Activated CD4-positive, alpha-beta memory T cell treated with anti-CD3 and anti-CD28 coated beads for 36 hours (primary cell): ENCODE results near the gene ESRRG. TPM values are rescaled to one million over a fixed set of nuclear protein-coding genes. Genes with fewer than 3 reads are reported as not detected.

Experiments used
- CTCF ChIA-PET: fragments of 350-600 bp; sonication (Branson Sonifier 250); formaldehyde crosslinking; loops from one replicate; lab custom pipeline; 2021; ENCODE audit warnings: antibody characterized with exemption, inconsistent platforms; lab: Charles Lee
- POLR2A ChIA-PET: fragments of 350-600 bp; sonication (Branson Sonifier 250); formaldehyde crosslinking; loops from one replicate; lab custom pipeline; 2021; ENCODE audit warnings: antibody characterized with exemption; lab: Charles Lee
- DNase-seq: peaks from one replicate; pipeline ENCODE4 v3.0.0-alpha.2; 2020
- H3K27ac Mint-ChIP-seq: one replicate; pipeline ENCODE4 v1.8.0; 2021; ENCODE audit warnings: mixed read lengths
- H3K27me3 Mint-ChIP-seq: one replicate; pipeline ENCODE4 v1.8.0; 2021; ENCODE audit warnings: mixed read lengths
- H3K36me3 Mint-ChIP-seq: one replicate; pipeline ENCODE4 v1.8.0; 2021; ENCODE audit warnings: mixed read lengths
- H3K4me1 Mint-ChIP-seq: one replicate; pipeline ENCODE4 v1.8.0; 2021; ENCODE audit warnings: low read depth, mixed read lengths
- H3K4me3 Mint-ChIP-seq: one replicate; pipeline ENCODE4 v1.8.0; 2021; ENCODE audit warnings: mild to moderate bottlenecking, mixed read lengths
- H3K9me3 Mint-ChIP-seq: one replicate; pipeline ENCODE4 v1.8.0; 2021; ENCODE audit warnings: mixed read lengths
- intact Hi-C: fragments of 100-400 bp; cut with micrococcal nuclease; formaldehyde crosslinking; loops from one replicate; pipeline ENCODE4 v1.15.1; 2023
- total RNA-seq, 2 experiments: library from RNA; stranded (reverse); gene quantifications; one replicate each; pipeline ENCODE4 v1.2.3, GENCODE V29; 2021

Gene ESRRG
- total RNA-seq, 2 experiments from 2014 or later = not detected

- no peaks in the 10 kb centered on the region for H3K27me3 Mint-ChIP-seq
- intact Hi-C loops = no loop called here
- peaks cover 6% of the 10 kb centered on the region for H3K9me3 Mint-ChIP-seq
- POLR2A ChIA-PET = no interaction called here
- no peak overlapping the region for H3K27ac Mint-ChIP-seq
- no peaks in the 10 kb centered on the region for H3K4me1 Mint-ChIP-seq
- no peak for DNase-seq
- H3K36me3 Mint-ChIP-seq = no peaks in the 10 kb centered on the region
- CTCF ChIA-PET = no interaction called here
- H3K4me3 Mint-ChIP-seq = no peak overlapping the region
Observed at GRCh38 chr1:216653001-216653400, 70.2 kb downstream of the ESRRG start.

- Mint-ChIP-seq H3K4me1 (no peaks in the 10 kb centered on the region), H3K27me3 (no peaks in the 10 kb centered on the region), H3K36me3 (no peaks in the 10 kb centered on the region), H3K9me3 (peaks cover 6% of the 10 kb centered on the region), H3K4me3 (no peak overlapping the region), H3K27ac (no peak overlapping the region)
- ChIA-PET POLR2A (no interaction called here), CTCF (no interaction called here)
- intact Hi-C loops = no loop called here
- no peak for DNase-seq
Observed at GRCh38 chr1:216651826-216652418, 71.3 kb downstream of the ESRRG start.

GRCh38 chr1:216643176-216643575, 80.1 kb downstream of the ESRRG start:
- DNase-seq = no peak
- Mint-ChIP-seq H3K27me3 (no peaks in the 10 kb centered on the region), H3K4me1 (no peaks in the 10 kb centered on the region), H3K9me3 (peaks cover 14% of the 10 kb centered on the region), H3K4me3 (no peak overlapping the region), H3K36me3 (no peaks in the 10 kb centered on the region), H3K27ac (no peak overlapping the region)
- ChIA-PET POLR2A (no interaction called here), CTCF (no interaction called here)
- intact Hi-C loops = no loop called here

- CTCF ChIA-PET = no interaction called here
- no peaks in the 10 kb centered on the region for H3K4me1 Mint-ChIP-seq
- H3K27me3 Mint-ChIP-seq = no peaks in the 10 kb centered on the region
- no peaks in the 10 kb centered on the region for H3K36me3 Mint-ChIP-seq
- POLR2A ChIA-PET = no interaction called here
- H3K4me3 Mint-ChIP-seq = no peak overlapping the region
- H3K27ac Mint-ChIP-seq = no peak overlapping the region
- DNase-seq = no peak
- peaks cover 14% of the 10 kb centered on the region for H3K9me3 Mint-ChIP-seq
- intact Hi-C loops = no loop called here
Observed at GRCh38 chr1:216641669-216642460, 81.4 kb downstream of the ESRRG start.

GRCh38 chr1:216640100-216640499, 83.1 kb downstream of the ESRRG start:
- no peak overlapping the region for H3K27ac Mint-ChIP-seq
- no peak for DNase-seq
- H3K36me3 Mint-ChIP-seq = no peaks in the 10 kb centered on the region
- H3K9me3 Mint-ChIP-seq = peaks cover 10% of the 10 kb centered on the region
- no peaks in the 10 kb centered on the region for H3K4me1 Mint-ChIP-seq
- no peak overlapping the region for H3K4me3 Mint-ChIP-seq
- no peaks in the 10 kb centered on the region for H3K27me3 Mint-ChIP-seq
- intact Hi-C loops = no loop called here
- CTCF ChIA-PET = interaction anchor here (0.5 kb wide), 1 partner anchor 93 kb away, joined by 3 read pairs; no protein-coding TSS in a partner anchor
- POLR2A ChIA-PET = no interaction called here

GRCh38 chr1:216632980-216633379, 90.2 kb downstream of the ESRRG start:
- Mint-ChIP-seq H3K9me3 (peaks cover 2% of the 10 kb centered on the region), H3K4me3 (no peak overlapping the region), H3K36me3 (no peaks in the 10 kb centered on the region), H3K27me3 (no peaks in the 10 kb centered on the region), H3K27ac (no peak overlapping the region), H3K4me1 (no peaks in the 10 kb centered on the region)
- no peak for DNase-seq
- intact Hi-C loops = no loop called here
- CTCF ChIA-PET = no interaction called here
- POLR2A ChIA-PET = no interaction called here

GRCh38 chr1:216630532-216630931, 92.7 kb downstream of the ESRRG start:
- no peak for DNase-seq
- Mint-ChIP-seq H3K9me3 (peaks cover 2% of the 10 kb centered on the region), H3K36me3 (no peaks in the 10 kb centered on the region), H3K4me1 (no peaks in the 10 kb centered on the region), H3K4me3 (no peak overlapping the region), H3K27me3 (no peaks in the 10 kb centered on the region), H3K27ac (no peak overlapping the region)
- intact Hi-C loops = no loop called here
- ChIA-PET POLR2A (no interaction called here), CTCF (no interaction called here)

GRCh38 chr1:216627252-216627651, 96.0 kb downstream of the ESRRG start:
- Mint-ChIP-seq H3K27me3 (no peaks in the 10 kb centered on the region), H3K9me3 (peaks cover 2% of the 10 kb centered on the region), H3K4me3 (no peak overlapping the region), H3K36me3 (no peaks in the 10 kb centered on the region), H3K27ac (no peak overlapping the region), H3K4me1 (no peaks in the 10 kb centered on the region)
- DNase-seq = no peak
- intact Hi-C loops = no loop called here
- POLR2A ChIA-PET = no interaction called here
- CTCF ChIA-PET = interaction anchor here (0.6 kb wide), 1 partner anchor 59 kb away, joined by 4 read pairs; no protein-coding TSS in a partner anchor

GRCh38 chr1:216626394-216627067, 96.7 kb downstream of the ESRRG start:
- Mint-ChIP-seq H3K27ac (no peak overlapping the region), H3K36me3 (no peaks in the 10 kb centered on the region), H3K27me3 (no peaks in the 10 kb centered on the region), H3K9me3 (no peaks in the 10 kb centered on the region), H3K4me1 (no peaks in the 10 kb centered on the region), H3K4me3 (no peak overlapping the region)
- no peak for DNase-seq
- ChIA-PET CTCF (no interaction called here), POLR2A (no interaction called here)
- intact Hi-C loops = no loop called here

- Mint-ChIP-seq H3K4me3 (no peak overlapping the region), H3K9me3 (peaks cover 4% of the 10 kb centered on the region), H3K27me3 (no peaks in the 10 kb centered on the region), H3K4me1 (no peaks in the 10 kb centered on the region), H3K36me3 (no peaks in the 10 kb centered on the region), H3K27ac (no peak overlapping the region)
- POLR2A ChIA-PET = no interaction called here
- no peak for DNase-seq
- CTCF ChIA-PET = no interaction called here
- intact Hi-C loops = no loop called here
Observed at GRCh38 chr1:216621536-216621935, 101.7 kb downstream of the ESRRG start.

- CTCF ChIA-PET = no interaction called here
- H3K9me3 Mint-ChIP-seq = peaks cover 8% of the 10 kb centered on the region
- no peak for DNase-seq
- no peaks in the 10 kb centered on the region for H3K4me1 Mint-ChIP-seq
- no peaks in the 10 kb centered on the region for H3K36me3 Mint-ChIP-seq
- no peaks in the 10 kb centered on the region for H3K27me3 Mint-ChIP-seq
- POLR2A ChIA-PET = no interaction called here
- intact Hi-C loops = no loop called here
- H3K4me3 Mint-ChIP-seq = no peak overlapping the region
- no peak overlapping the region for H3K27ac Mint-ChIP-seq
Observed at GRCh38 chr1:216617081-216617875, 106.0 kb downstream of the ESRRG start.

- Mint-ChIP-seq H3K36me3 (no peaks in the 10 kb centered on the region), H3K4me3 (no peak overlapping the region)
Observed at GRCh38 chr1:216616425-216616824, 106.8 kb downstream of the ESRRG start.

More at GRCh38 chr1:216616425-216616824, 106.8 kb downstream of the ESRRG start:
- intact Hi-C loops = no loop called here
- Mint-ChIP-seq H3K9me3 (peaks cover 11% of the 10 kb centered on the region), H3K27me3 (no peaks in the 10 kb centered on the region), H3K27ac (no peak overlapping the region), H3K4me1 (no peaks in the 10 kb centered on the region)
- CTCF ChIA-PET = no interaction called here
- DNase-seq = no peak
- POLR2A ChIA-PET = no interaction called here
